Measurements from ENCODE around the gene ZSCAN5A. TPM values are rescaled to one million over a fixed set of nuclear protein-coding genes. Genes with fewer than 3 reads are reported as not detected.
"Not testable (repeated sequence)": the region's sequence is repeated elsewhere in the genome, so short reads cannot be mapped to it uniquely, and the experiment has no call there.

ZSCAN5A gene
- total and polyA plus RNA-seq, 9 of the 15 experiments (the other 6 are each of a cell fraction or from before 2014, with no cell fraction given) = 5.8 to 15.3 (median 11.8) TPM

DNA sequence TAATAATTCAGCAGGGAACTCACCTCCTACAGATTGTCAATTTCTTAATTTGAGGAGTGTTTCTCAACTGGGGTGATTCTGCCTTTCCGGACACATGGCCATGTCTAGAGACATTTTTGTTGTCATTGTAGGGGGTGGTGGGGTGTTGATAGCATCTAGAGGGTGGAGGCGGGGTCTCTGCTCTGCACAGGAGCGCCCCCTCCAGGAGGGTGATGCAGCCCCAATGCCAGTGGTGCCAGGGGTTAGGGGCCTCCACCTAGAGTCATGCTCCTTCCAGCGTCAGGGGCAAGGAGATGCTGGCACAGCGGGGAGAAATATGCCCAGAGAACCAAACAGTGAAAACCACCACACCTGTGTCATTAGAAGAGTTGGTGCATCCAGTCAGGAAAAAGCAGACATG, 107.1 kb downstream of the ZSCAN5A start:
- intact Hi-C loops (cut with micrococcal nuclease); H3K9ac ChIP-seq (ENCODE audit: insufficient read depth in 1 of 2, low read depth in 2 of 2, low read length in 2 of 2); H3K36me3 ChIP-seq (ENCODE audit: control insufficient read depth, insufficient read depth, low read length); H3K4me3 ChIP-seq; DNase-seq (ENCODE audit: extremely low read depth in 1 of 4, low spot score in 3 of 4); CTCF ChIA-PET (ENCODE audit: low intra/inter-chr PET ratio); FAIRE-seq; H3K79me2 ChIP-seq (ENCODE audit: control insufficient read depth, insufficient read depth, low read length); H3K9me3 ChIP-seq (replicated peaks; ENCODE audit: control insufficient read depth, insufficient read depth, low read depth, low read length); H3K27ac ChIP-seq (ENCODE audit: extremely low read depth, low read depth, low read length); H4K20me1 ChIP-seq (replicated peaks; ENCODE audit: control insufficient read depth, insufficient read depth, low read length); H3K4me2 ChIP-seq (ENCODE audit: insufficient read depth, low read length); H2AFZ ChIP-seq (ENCODE audit: low read depth, low read length); H3K27me3 ChIP-seq (ENCODE audit: control insufficient read depth in 2 of 2, insufficient read depth in 2 of 2, low read length in 2 of 2); BruUV-seq (replicated peaks); POLR2A ChIA-PET; H3K4me1 ChIP-seq (replicated peaks in 1 of 2; ENCODE audit: control insufficient read depth in 2 of 2, insufficient read depth in 2 of 2, low read length in 2 of 2); in situ Hi-C loops (cut with MboI); H3K9me1 ChIP-seq (ENCODE audit: control insufficient read depth, insufficient read depth, low read length): not testable (repeated sequence)
- 10% methylated on average over 3 of the region's 5 CpGs for WGBS (ENCODE audit: insufficient coverage, low coverage, missing lambda C conversion rate)
- peak; percentile 77 for ATAC-seq
- TF ChIP-seq, protein P1, sequence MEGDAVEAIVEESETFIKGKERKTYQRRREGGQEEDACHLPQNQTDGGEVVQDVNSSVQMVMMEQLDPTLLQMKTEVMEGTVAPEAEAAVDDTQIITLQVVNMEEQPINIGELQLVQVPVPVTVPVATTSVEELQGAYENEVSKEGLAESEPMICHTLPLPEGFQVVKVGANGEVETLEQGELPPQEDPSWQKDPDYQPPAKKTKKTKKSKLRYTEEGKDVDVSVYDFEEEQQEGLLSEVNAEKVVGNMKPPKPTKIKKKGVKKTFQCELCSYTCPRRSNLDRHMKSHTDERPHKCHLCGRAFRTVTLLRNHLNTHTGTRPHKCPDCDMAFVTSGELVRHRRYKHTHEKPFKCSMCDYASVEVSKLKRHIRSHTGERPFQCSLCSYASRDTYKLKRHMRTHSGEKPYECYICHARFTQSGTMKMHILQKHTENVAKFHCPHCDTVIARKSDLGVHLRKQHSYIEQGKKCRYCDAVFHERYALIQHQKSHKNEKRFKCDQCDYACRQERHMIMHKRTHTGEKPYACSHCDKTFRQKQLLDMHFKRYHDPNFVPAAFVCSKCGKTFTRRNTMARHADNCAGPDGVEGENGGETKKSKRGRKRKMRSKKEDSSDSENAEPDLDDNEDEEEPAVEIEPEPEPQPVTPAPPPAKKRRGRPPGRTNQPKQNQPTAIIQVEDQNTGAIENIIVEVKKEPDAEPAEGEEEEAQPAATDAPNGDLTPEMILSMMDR (IDR thresholded peaks at IDR 0.05 in 2 of 3, conservative IDR thresholded peaks at IDR 0.05 in 1 of 3; ENCODE audit: insufficient read depth in 2 of 3, low read depth in 1 of 3, low read length in 3 of 3) = peak; percentile 10 to 25 (median 11); a peak in 1 of 6 replicates
- TF ChIP-seq, protein P2, sequence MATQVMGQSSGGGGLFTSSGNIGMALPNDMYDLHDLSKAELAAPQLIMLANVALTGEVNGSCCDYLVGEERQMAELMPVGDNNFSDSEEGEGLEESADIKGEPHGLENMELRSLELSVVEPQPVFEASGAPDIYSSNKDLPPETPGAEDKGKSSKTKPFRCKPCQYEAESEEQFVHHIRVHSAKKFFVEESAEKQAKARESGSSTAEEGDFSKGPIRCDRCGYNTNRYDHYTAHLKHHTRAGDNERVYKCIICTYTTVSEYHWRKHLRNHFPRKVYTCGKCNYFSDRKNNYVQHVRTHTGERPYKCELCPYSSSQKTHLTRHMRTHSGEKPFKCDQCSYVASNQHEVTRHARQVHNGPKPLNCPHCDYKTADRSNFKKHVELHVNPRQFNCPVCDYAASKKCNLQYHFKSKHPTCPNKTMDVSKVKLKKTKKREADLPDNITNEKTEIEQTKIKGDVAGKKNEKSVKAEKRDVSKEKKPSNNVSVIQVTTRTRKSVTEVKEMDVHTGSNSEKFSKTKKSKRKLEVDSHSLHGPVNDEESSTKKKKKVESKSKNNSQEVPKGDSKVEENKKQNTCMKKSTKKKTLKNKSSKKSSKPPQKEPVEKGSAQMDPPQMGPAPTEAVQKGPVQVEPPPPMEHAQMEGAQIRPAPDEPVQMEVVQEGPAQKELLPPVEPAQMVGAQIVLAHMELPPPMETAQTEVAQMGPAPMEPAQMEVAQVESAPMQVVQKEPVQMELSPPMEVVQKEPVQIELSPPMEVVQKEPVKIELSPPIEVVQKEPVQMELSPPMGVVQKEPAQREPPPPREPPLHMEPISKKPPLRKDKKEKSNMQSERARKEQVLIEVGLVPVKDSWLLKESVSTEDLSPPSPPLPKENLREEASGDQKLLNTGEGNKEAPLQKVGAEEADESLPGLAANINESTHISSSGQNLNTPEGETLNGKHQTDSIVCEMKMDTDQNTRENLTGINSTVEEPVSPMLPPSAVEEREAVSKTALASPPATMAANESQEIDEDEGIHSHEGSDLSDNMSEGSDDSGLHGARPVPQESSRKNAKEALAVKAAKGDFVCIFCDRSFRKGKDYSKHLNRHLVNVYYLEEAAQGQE (IDR thresholded peaks at IDR 0.05; ENCODE audit: borderline replicate concordance) = peak; percentile 7; the same call in 1 of the 2 replicates
- TF ChIP-seq, protein P2 (CRISPR knock-in tag; IDR thresholded peaks at IDR 0.05; ENCODE audit: low read depth) = not testable (repeated sequence)

Measured in K562 (cell line).